Activated CD8-positive, alpha-beta T cell treated with anti-CD3 and anti-CD28 coated beads for 36 hours (primary cell): ENCODE results near the gene LBHD2. TPM values are rescaled to one million over a fixed set of nuclear protein-coding genes. Genes with fewer than 3 reads are reported as not detected.
A peak's percentile ranks its signal among the peaks of the same experiment; 100 is the strongest.

Source experiments
- ATAC-seq: fragments of 200-7000 bp; cut with Tn5 transposase; one replicate; pipeline ENCODE4 v1.10.0; 2021; ENCODE audit warnings: mild to moderate bottlenecking, moderate library complexity
- CTCF ChIA-PET: fragments of 350-600 bp; sonication (Branson Sonifier 250); formaldehyde crosslinking; loops from one replicate; lab custom pipeline; 2021; ENCODE audit warnings: antibody characterized with exemption; lab: Charles Lee
- POLR2A ChIA-PET: fragments of 350-600 bp; sonication (Branson Sonifier 250); formaldehyde crosslinking; loops from one replicate; lab custom pipeline; 2021; ENCODE audit warnings: antibody characterized with exemption; lab: Charles Lee
- DNase-seq: peaks from one replicate; pipeline ENCODE4 v3.0.0-alpha.2; 2020
- H3K27ac Mint-ChIP-seq: one replicate; pipeline ENCODE4 v1.8.0; 2021; ENCODE audit warnings: mild to moderate bottlenecking, mixed read lengths
- H3K27me3 Mint-ChIP-seq: one replicate; pipeline ENCODE4 v1.8.0; 2021; ENCODE audit warnings: mixed read lengths
- H3K36me3 Mint-ChIP-seq: one replicate; pipeline ENCODE4 v1.8.0; 2021; ENCODE audit warnings: low read depth, mixed read lengths
- H3K4me1 Mint-ChIP-seq: one replicate; pipeline ENCODE4 v1.8.0; 2021; ENCODE audit warnings: low read depth, mixed read lengths
- H3K4me3 Mint-ChIP-seq: one replicate; pipeline ENCODE4 v1.8.0; 2021; ENCODE audit warnings: mild to moderate bottlenecking, moderate library complexity, mixed read lengths
- H3K9me3 Mint-ChIP-seq: one replicate; pipeline ENCODE4 v1.8.0; 2021; ENCODE audit warnings: mixed read lengths
- intact Hi-C: fragments of 100-400 bp; cut with micrococcal nuclease; formaldehyde crosslinking; loops from one replicate; pipeline ENCODE4 v1.10.0; 2022
- total RNA-seq, 2 experiments: library from RNA; stranded (reverse); gene quantifications; one replicate each; pipeline ENCODE4 v1.2.3, GENCODE V29; 2021
- TF ChIP-seq, protein P1 (sequence below): fragments of 200-600 bp; IDR thresholded peaks from one replicate; pipeline ENCODE4 v1.8.0; 2022; ENCODE audit warnings: antibody characterized with exemption, mild to moderate bottlenecking

LBHD2 gene
- total RNA-seq, 2 experiments from 2014 or later, result not detected

DNA sequence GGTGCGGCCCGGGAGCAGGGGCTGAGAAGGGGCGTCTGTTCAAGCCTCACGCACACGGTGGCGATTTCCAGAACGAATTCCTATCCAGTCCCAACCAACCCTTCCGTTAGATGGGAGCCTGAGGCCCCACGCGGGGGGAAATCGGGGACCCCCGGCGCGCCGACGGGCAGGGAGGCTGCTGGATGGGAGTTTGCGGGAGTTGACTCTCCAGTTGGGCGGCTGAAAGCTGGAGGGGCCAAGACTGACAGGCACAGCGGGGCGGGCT lies 20.3 kb downstream of the LBHD2 start:
- intact Hi-C loops, result loop anchor here (10.0 kb wide), 1 partner anchor 190 kb away; no protein-coding TSS in a partner anchor
- ChIA-PET POLR2A (interaction anchor here (1.4 kb wide), 1 partner anchor 231 kb away, joined by 6 read pairs; no protein-coding TSS in a partner anchor), CTCF (interaction anchor here (0.6 to 3.1 kb wide), 50 partner anchors 9 to 554 kb away, joined by 3 to 47 read pairs (median 5); partner anchors contain the start of genes EIF5, EXOC3L4 and LBHD2)
- peaks cover 6% of the 10 kb centered on the region for H3K4me1 Mint-ChIP-seq
- no peak overlapping the region for H3K27ac Mint-ChIP-seq
- H3K27me3 Mint-ChIP-seq, result peaks cover 22% of the 10 kb centered on the region
- DNase-seq, result no peak
- H3K36me3 Mint-ChIP-seq, result no peaks in the 10 kb centered on the region
- no peak overlapping the region for H3K4me3 Mint-ChIP-seq
- H3K9me3 Mint-ChIP-seq, result no peaks in the 10 kb centered on the region
- ATAC-seq, result no peak
- TF ChIP-seq, protein P1, sequence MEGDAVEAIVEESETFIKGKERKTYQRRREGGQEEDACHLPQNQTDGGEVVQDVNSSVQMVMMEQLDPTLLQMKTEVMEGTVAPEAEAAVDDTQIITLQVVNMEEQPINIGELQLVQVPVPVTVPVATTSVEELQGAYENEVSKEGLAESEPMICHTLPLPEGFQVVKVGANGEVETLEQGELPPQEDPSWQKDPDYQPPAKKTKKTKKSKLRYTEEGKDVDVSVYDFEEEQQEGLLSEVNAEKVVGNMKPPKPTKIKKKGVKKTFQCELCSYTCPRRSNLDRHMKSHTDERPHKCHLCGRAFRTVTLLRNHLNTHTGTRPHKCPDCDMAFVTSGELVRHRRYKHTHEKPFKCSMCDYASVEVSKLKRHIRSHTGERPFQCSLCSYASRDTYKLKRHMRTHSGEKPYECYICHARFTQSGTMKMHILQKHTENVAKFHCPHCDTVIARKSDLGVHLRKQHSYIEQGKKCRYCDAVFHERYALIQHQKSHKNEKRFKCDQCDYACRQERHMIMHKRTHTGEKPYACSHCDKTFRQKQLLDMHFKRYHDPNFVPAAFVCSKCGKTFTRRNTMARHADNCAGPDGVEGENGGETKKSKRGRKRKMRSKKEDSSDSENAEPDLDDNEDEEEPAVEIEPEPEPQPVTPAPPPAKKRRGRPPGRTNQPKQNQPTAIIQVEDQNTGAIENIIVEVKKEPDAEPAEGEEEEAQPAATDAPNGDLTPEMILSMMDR, result no peak

DNA sequence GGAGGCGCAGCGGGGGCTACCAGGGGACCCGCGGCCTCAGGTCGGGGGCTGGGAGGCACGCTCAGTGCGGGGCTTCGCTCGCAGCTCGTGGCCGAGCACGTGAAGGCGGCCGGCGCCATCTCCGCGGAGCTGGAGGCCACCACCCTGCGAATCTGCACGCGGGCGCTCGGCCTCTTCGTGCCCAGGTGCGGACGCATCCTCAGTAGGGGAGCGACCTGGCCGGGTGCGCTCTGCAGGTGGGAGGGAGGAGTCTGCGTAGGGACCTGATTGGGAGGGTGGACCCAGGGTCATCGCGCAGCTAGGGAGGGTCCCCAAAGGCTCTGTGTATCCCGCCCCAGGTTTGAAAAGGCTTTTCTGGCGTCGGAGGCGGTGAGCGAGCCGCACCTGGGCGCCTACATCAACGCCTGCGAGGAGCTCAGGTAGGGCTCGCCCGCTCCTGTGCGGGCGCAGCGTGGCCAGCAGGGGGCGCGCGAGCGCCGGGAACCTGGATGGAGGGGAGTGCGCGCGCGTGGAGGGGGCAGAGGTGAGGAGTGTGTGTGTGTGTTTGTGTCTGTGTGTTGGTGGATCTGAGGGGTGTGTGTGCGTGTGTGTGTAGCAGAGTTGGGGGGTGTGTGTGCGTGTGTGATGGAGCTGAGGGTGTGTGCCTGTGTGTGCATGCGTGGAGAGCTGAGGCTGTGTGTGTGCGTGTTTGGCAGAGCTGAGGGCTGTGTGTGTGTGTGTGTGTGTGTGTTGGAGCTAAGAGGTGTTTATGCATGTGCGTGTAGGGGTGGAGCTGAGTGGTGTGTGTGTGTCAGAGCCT lies 20.8 kb downstream of the LBHD2 start:
- ChIA-PET CTCF (interaction anchor here (0.6 to 3.1 kb wide), 58 partner anchors 9 to 555 kb away, joined by 3 to 47 read pairs (median 4); partner anchors contain the start of genes EIF5, EXOC3L4 and LBHD2), POLR2A (interaction anchor here (1.4 to 1.5 kb wide), 3 partner anchors 9 to 231 kb away, joined by 3 to 6 read pairs (median 4); no protein-coding TSS in a partner anchor)
- no peaks in the 10 kb centered on the region for H3K9me3 Mint-ChIP-seq
- no peak overlapping the region for H3K4me3 Mint-ChIP-seq
- no peaks in the 10 kb centered on the region for H3K36me3 Mint-ChIP-seq
- intact Hi-C loops, result loop anchor here (10.0 kb wide), 1 partner anchor 190 kb away; no protein-coding TSS in a partner anchor
- H3K27ac Mint-ChIP-seq, result no peak overlapping the region
- peak; percentile 80 for ATAC-seq
- peaks cover 22% of the 10 kb centered on the region for H3K27me3 Mint-ChIP-seq
- peaks cover 6% of the 10 kb centered on the region for H3K4me1 Mint-ChIP-seq
- DNase-seq, result peak; percentile 74
- TF ChIP-seq, protein P1, result peak; percentile 87

DNA sequence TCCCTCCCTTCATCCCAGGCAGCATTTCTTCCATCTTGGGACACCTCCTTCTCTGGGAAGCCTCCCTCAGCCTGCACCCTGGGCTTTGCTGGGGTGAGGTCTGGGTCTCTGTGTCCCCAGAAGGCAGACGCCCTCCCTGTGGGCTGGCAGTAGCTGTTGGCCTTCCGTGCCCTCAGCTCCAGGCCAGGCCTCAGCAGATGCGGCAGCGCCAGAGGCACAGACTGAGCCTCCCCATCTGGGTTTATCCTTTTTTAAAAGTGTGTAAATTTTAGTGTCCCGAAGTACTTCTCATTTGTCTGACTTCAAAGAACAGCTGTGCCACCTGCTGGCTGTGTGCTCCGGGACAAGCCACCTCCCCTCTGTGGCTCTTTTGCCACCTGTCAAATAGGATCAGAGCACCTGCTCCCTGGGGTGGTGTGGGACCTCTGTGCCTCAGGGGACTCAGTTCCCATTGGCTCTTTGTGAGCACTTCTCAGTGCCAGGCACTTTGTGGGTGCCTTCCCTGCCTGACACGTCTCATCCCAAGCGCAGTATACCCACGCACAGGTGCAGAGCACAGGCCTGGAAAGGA lies 21.7 kb downstream of the LBHD2 start:
- H3K27me3 Mint-ChIP-seq, result peaks cover 22% of the 10 kb centered on the region
- no peaks in the 10 kb centered on the region for H3K9me3 Mint-ChIP-seq
- ChIA-PET POLR2A (interaction anchor here (1.4 to 1.5 kb wide), 2 partner anchors 10 to 13 kb away, joined by 3 to 4 read pairs; no protein-coding TSS in a partner anchor), CTCF (interaction anchor here (0.6 to 3.1 kb wide), 35 partner anchors 8 to 555 kb away, joined by 3 to 47 read pairs (median 5); partner anchors contain the start of genes EIF5 and EXOC3L4)
- TF ChIP-seq, protein P1, result no peak
- no peak overlapping the region for H3K27ac Mint-ChIP-seq
- ATAC-seq (no peak), DNase-seq (peak; percentile 39)
- H3K4me1 Mint-ChIP-seq, result peaks cover 6% of the 10 kb centered on the region
- no peak overlapping the region for H3K4me3 Mint-ChIP-seq
- intact Hi-C loops, result loop anchor here (10.0 kb wide), 1 partner anchor 189 kb away; no protein-coding TSS in a partner anchor
- no peaks in the 10 kb centered on the region for H3K36me3 Mint-ChIP-seq

DNA sequence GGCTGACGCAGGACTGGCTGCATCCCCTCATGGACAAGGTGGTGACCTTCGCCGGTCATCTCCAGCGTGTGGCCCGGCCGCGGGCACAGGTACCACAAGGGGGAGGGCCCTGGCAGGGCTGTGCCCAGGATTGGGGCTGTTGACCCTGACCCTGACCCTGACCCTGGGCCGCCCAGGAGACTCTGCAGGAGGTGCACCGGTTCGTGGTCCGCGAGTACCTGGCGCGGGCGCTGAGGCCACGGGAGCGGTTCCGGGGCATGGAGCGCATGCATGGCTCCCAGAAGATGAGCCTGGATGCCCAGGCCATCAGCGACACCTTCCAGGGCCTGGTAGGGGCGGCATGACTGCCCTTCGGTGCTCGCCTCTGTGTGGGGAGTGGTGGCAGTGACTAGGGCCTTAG lies 23.4 kb downstream of the LBHD2 start:
- no peak for ATAC-seq
- no peaks in the 10 kb centered on the region for H3K9me3 Mint-ChIP-seq
- intact Hi-C loops, result loop anchor here (10.0 kb wide), 1 partner anchor 187 kb away; no protein-coding TSS in a partner anchor
- H3K4me1 Mint-ChIP-seq, result peaks cover 6% of the 10 kb centered on the region
- ChIA-PET POLR2A (no interaction called here), CTCF (interaction anchor here (0.8 kb wide), 1 partner anchor 185 kb away, joined by 3 read pairs; no protein-coding TSS in a partner anchor)
- H3K27ac Mint-ChIP-seq, result no peak overlapping the region
- no peak overlapping the region for H3K4me3 Mint-ChIP-seq
- no peak for DNase-seq
- H3K27me3 Mint-ChIP-seq, result peaks cover 14% of the 10 kb centered on the region
- no peaks in the 10 kb centered on the region for H3K36me3 Mint-ChIP-seq
- TF ChIP-seq, protein P1, result no peak
